ENCODE measurements around the gene OR6B3.

Gene OR6B3

DNA sequence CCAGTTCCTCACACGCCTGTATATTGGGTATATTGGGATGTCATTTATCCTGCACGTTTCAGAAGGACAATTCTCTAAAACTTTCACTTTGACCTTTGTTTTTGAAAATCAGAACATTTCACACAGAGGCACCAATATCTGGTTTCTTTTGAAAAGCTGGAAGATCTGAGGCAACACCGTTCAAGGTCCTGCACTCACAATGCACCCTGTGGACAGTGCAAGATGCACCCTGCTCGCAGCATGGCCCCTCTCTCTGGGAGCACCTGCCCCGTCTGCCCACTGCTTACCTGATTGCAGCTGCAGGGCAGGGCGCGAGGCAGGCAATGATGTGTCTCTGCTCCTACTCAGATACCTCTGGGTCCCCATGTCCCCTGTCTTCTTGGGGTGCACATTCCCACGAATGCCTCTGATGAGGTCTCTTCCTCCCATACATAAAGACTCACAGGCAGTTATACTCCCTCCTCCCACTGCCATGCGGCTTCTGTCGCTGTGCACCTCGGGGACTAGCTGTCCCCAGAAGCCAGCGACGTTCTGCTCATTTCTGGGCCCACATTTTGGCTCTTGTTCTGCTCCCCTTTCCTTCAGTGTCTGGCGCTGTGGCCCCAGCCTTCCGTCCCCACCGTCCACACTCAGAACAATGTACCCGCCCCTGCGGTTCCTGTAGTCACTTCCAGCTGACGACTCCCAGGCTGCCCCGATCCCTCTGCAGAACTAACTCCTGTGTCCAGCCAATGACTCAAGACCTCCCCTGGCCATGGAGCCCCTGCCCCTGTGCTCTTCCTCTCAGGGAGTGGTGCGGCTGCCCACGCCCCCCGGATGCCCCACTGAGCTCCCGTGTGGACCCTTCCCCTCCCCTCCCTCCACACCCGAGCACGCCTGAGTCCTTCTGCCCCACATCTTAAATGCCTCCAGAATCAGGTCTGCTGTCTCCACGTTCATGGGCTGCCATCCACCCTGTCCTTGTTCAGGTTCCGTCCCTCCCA lies at the start of gene OR6B3:
TSS of gene OR6B3 (minus strand) at position 349 of the 983 bp plus-strand sequence.
- DNase-seq (ENCODE audit: low read depth): no peak
- TF ChIP-seq CTCF (IDR thresholded peaks at IDR 0.05; ENCODE audit: insufficient read depth, low read depth, low read length, missing control alignments): no peak
- H3K4me3 ChIP-seq (ENCODE audit: low read length): no peak within 1 kb of the TSS

GRCh38 chr2:240098349-240098748 lies 45.0 kb upstream of the OR6B3 start:
- no peak overlapping the region for H3K4me3 ChIP-seq (ENCODE audit: low read length)
- no peak for DNase-seq (ENCODE audit: low read depth)
- no peak for TF ChIP-seq CTCF (IDR thresholded peaks at IDR 0.05; ENCODE audit: insufficient read depth, low read depth, low read length, missing control alignments)

GRCh38 chr2:240095556-240096523 lies 42.5 kb upstream of the OR6B3 start:
- H3K4me3 ChIP-seq (ENCODE audit: low read length): no peak overlapping the region
- no peak for DNase-seq (ENCODE audit: low read depth)
- no peak for TF ChIP-seq CTCF (IDR thresholded peaks at IDR 0.05; ENCODE audit: insufficient read depth, low read depth, low read length, missing control alignments)

DNA sequence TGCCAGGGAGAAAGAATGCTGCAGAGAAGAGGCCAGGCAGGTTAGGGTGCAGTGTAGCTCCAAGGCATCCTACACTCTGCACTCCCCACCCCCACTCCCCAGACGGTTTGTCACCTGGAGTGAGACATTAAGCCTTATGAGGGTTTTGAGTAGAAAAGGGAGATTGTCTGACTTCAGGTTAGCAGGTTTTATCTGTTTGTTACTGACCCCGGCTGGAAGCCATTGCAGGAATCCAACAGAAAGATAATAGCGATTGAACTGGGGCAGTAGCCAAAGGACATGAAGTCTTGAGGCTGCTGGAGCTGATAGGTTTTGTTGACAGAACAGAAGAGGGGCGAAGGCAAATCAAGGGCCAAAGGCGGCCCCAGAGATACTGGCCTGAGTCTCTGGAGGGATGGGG lies 36.0 kb upstream of the OR6B3 start:
- peak; percentile 4 for DNase-seq (ENCODE audit: low read depth)
- H3K4me3 ChIP-seq (ENCODE audit: low read length): no peak overlapping the region
- TF ChIP-seq CTCF (IDR thresholded peaks at IDR 0.05; ENCODE audit: insufficient read depth, low read depth, low read length, missing control alignments): no peak

- no peak for DNase-seq (ENCODE audit: low read depth)
- no peak for TF ChIP-seq CTCF (IDR thresholded peaks at IDR 0.05; ENCODE audit: insufficient read depth, low read depth, low read length, missing control alignments)
- H3K4me3 ChIP-seq (ENCODE audit: low read length): no peak overlapping the region
These were observed 33.2 kb upstream of the OR6B3 start for GRCh38 chr2:240086563-240086962.

- TF ChIP-seq CTCF (IDR thresholded peaks at IDR 0.05; ENCODE audit: insufficient read depth, low read depth, low read length, missing control alignments): no peak
- no peak for DNase-seq (ENCODE audit: low read depth)
- no peak overlapping the region for H3K4me3 ChIP-seq (ENCODE audit: low read length)
These were observed 25.3 kb upstream of the OR6B3 start for GRCh38 chr2:240078631-240079030.
